Panc1 (cell line): ENCODE data around the gene TNFAIP2. TPM values are rescaled to one million over a fixed set of nuclear protein-coding genes. Genes with fewer than 3 reads are reported as not detected.

Source experiments
- ATAC-seq: fragments of 200-7000 bp; cut with Tn5 transposase; 2 replicates; pipeline ENCODE4 v1.9.1; 2020; ENCODE audit warnings: mild to moderate bottlenecking, moderate library complexity
- BruUV-seq: library from RNA; stranded (reverse); fragments of 400-500 nt; replicated peaks from 2 replicates; lab custom pipeline; 2021; lab: Mats Ljungman, UMichigan
- CTCF ChIA-PET: fragments of 300-600 bp; sonication (Branson Sonifier 250); formaldehyde crosslinking; loops from one replicate; lab custom pipeline; 2022; ENCODE audit warnings: antibody characterized with exemption; lab: Charles Lee
- POLR2A ChIA-PET: fragments of 300-600 bp; sonication (Branson Sonifier 250); formaldehyde crosslinking; loops from one replicate; lab custom pipeline; 2022; ENCODE audit warnings: antibody characterized with exemption; lab: Charles Lee
- DNase-seq: peaks from one replicate; pipeline ENCODE4 v3.0.0-alpha.2; 2010; ENCODE audit warnings: low read depth, low spot score
- H3K27ac ChIP-seq: 2 replicates; pipeline ENCODE4 v1.5.1; 2011; ENCODE audit warnings: mild to moderate bottlenecking, low read length, inconsistent platforms
- H3K27me3 ChIP-seq: fragments of 200-500 bp; sonication (Bioruptor generic); 2 replicates; pipeline ENCODE4 v1.6.0; 2014; ENCODE audit warnings: low read length, inconsistent platforms; ENCODE audit not compliant: control insufficient read depth, insufficient read depth
- H3K36me3 ChIP-seq: fragments of 200-500 bp; sonication (Bioruptor generic); 2 replicates; pipeline ENCODE4 v1.5.1; 2014; ENCODE audit warnings: inconsistent platforms, mild to moderate bottlenecking, low read length, moderate library complexity; ENCODE audit not compliant: control insufficient read depth, insufficient read depth
- H3K4me1 ChIP-seq: 2 replicates; pipeline ENCODE4 v1.5.1; 2011; ENCODE audit warnings: inconsistent platforms, mild to moderate bottlenecking, low read length, moderate library complexity; ENCODE audit not compliant: control insufficient read depth, insufficient read depth
- H3K4me3 ChIP-seq, 2 experiments: 2 replicates each; pipeline ENCODE4 v1.5.1; 2011 to 2012; ENCODE audit warnings: low read depth in 2 of 2, low read length in 2 of 2, mild to moderate bottlenecking in 2 of 2, inconsistent platforms in 1 of 2, moderate library complexity in 1 of 2
- H3K9me3 ChIP-seq: fragments of 200-500 bp; sonication (Bioruptor generic); 2 replicates; pipeline ENCODE4 v1.5.1; 2014; ENCODE audit warnings: low read depth, mild to moderate bottlenecking, inconsistent platforms, low read length, moderate library complexity; ENCODE audit not compliant: control insufficient read depth, insufficient read depth
- CTCF ChIP-seq: fragments of 450-650 bp; IDR thresholded peaks from 2 replicates; pipeline ENCODE4 v1.5.1; 2017; ENCODE audit warnings: mild to moderate bottlenecking
- POLR2AphosphoS5 ChIP-seq: IDR thresholded peaks from 2 replicates; pipeline ENCODE4 v1.6.1; 2012; ENCODE audit warnings: mild to moderate bottlenecking, low read depth, low read length, moderate library complexity
- SIN3A ChIP-seq: IDR thresholded peaks from 2 replicates; pipeline ENCODE4 v1.6.1; 2012; ENCODE audit warnings: low read depth, mild to moderate bottlenecking, low read length, moderate library complexity, borderline replicate concordance; ENCODE audit not compliant: insufficient read depth
- TCF7L2 ChIP-seq: IDR thresholded peaks from 2 replicates; pipeline ENCODE4 v1.6.1; 2011; ENCODE audit warnings: mild to moderate bottlenecking, low read depth, low read length, inconsistent platforms
- in situ Hi-C: cut with HindIII; loops from 2 replicates; pipeline ENCODE4 v1.10.0; 2016; ENCODE audit warnings: low sequenced_read_pairs, low pct_unique_long_range_greater_than_20kb
- intact Hi-C: fragments of 100-400 bp; cut with micrococcal nuclease; formaldehyde crosslinking; loops from one replicate; pipeline ENCODE4 v1.10.0; 2022; ENCODE audit not compliant: unreplicated experiment
- total RNA-seq: library from RNA; stranded (reverse); gene quantifications from one replicate; pipeline ENCODE4 v1.2.1, GENCODE V29; 2021; ENCODE audit not compliant: unreplicated experiment
- TF ChIP-seq, protein P1 (sequence below), 2 experiments: IDR thresholded peaks; 2 replicates each; pipeline ENCODE4 v1.6.1; 2011 to 2012; ENCODE audit warnings: low read depth in 2 of 2, control low read depth in 1 of 2, low read length in 1 of 2, mild to moderate bottlenecking in 1 of 2, moderate library complexity in 1 of 2; ENCODE audit not compliant: insufficient read depth in 1 of 2

Gene TNFAIP2
- total RNA-seq, 1 experiment from 2014 or later, result 491 TPM

DNA sequence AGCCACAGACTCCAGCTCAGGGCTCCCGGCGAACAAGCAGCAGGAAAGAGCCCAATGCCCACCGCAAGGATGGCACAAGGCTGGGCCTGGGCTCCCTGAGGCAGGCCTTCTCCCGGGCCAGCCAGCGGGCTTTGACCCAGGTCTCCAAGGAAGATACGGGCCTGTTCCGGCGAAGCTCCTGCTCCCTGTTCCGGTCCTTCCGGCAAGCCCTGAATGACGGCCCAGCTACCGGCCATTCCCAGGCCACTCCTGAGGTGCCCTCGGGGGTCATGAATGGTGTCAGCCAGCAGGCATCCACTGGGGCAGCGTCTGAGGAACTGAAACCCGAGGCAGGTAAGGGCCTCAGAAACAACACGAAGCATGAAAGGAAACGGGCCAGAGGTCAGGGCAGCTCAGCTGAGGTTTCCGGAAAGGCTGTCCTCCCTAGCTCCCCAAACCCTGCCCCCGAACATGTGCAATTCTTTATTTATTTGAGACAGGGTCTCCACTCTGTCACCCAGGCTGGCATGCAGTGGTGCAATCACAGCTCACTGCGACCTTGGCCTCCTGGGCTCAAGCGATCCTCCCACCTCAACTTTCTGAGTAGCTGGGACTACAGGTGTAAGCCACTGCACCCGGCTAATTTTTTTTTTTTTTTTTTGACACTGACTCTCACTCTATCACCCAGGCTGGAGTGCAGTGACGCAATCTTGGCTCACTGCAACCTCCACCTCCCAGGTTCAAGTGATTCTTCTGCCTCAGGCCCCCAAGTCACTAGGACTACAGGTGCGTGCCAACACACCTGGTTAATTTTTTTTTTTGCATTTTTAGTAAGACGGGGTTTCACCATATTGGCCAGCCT lies 22.8 kb upstream of the TNFAIP2 start:
- POLR2A ChIA-PET, result interaction anchor here (0.7 to 0.8 kb wide), 2 partner anchors 23 to 101 kb away, joined by 5 to 12 read pairs; no protein-coding TSS in a partner anchor
- H3K36me3 ChIP-seq, result no peaks in the 10 kb centered on the region
- no peak overlapping the region for H3K4me3 ChIP-seq
- no peak for TF ChIP-seq POLR2AphosphoS5
- no peak for TF ChIP-seq SIN3A
- no peak for TF ChIP-seq CTCF
- TF ChIP-seq, protein P1, sequence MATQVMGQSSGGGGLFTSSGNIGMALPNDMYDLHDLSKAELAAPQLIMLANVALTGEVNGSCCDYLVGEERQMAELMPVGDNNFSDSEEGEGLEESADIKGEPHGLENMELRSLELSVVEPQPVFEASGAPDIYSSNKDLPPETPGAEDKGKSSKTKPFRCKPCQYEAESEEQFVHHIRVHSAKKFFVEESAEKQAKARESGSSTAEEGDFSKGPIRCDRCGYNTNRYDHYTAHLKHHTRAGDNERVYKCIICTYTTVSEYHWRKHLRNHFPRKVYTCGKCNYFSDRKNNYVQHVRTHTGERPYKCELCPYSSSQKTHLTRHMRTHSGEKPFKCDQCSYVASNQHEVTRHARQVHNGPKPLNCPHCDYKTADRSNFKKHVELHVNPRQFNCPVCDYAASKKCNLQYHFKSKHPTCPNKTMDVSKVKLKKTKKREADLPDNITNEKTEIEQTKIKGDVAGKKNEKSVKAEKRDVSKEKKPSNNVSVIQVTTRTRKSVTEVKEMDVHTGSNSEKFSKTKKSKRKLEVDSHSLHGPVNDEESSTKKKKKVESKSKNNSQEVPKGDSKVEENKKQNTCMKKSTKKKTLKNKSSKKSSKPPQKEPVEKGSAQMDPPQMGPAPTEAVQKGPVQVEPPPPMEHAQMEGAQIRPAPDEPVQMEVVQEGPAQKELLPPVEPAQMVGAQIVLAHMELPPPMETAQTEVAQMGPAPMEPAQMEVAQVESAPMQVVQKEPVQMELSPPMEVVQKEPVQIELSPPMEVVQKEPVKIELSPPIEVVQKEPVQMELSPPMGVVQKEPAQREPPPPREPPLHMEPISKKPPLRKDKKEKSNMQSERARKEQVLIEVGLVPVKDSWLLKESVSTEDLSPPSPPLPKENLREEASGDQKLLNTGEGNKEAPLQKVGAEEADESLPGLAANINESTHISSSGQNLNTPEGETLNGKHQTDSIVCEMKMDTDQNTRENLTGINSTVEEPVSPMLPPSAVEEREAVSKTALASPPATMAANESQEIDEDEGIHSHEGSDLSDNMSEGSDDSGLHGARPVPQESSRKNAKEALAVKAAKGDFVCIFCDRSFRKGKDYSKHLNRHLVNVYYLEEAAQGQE (IDR thresholded peaks at IDR 0.05; ENCODE audit: insufficient read depth in 1 of 2, low read depth in 2 of 2, low read length in 1 of 2), result no peak
- no peak for TF ChIP-seq TCF7L2
- H3K27ac ChIP-seq, result no peak overlapping the region
- intact Hi-C loops, result loop anchor here (10.0 kb wide), 1 partner anchor 194 kb away; no protein-coding TSS in a partner anchor
- no peaks in the 10 kb centered on the region for H3K9me3 ChIP-seq
- no TSS peak for BruUV-seq
- H3K4me1 ChIP-seq, result peaks cover 15% of the 10 kb centered on the region; the same call in 1 of the 2 replicates
- CTCF ChIA-PET, result interaction anchor here (0.5 kb wide), 1 partner anchor 14 kb away, joined by 3 read pairs; no protein-coding TSS in a partner anchor
- no peaks in the 10 kb centered on the region for H3K27me3 ChIP-seq
- ATAC-seq, result no peak
- in situ Hi-C loops, result no loop called here
- no peak for DNase-seq

GRCh38 chr14:103101257-103101962 lies 21.9 kb upstream of the TNFAIP2 start:
- no peaks in the 10 kb centered on the region for H3K27me3 ChIP-seq
- in situ Hi-C loops (no loop called here), intact Hi-C loops (loop anchor here (10.0 kb wide), 1 partner anchor 193 kb away; no protein-coding TSS in a partner anchor)
- ChIA-PET CTCF (interaction anchor here (0.5 kb wide), 1 partner anchor 15 kb away, joined by 3 read pairs; no protein-coding TSS in a partner anchor), POLR2A (no interaction called here)
- H3K27ac ChIP-seq, result no peak overlapping the region
- no peak for DNase-seq
- no peak overlapping the region for H3K4me3 ChIP-seq
- BruUV-seq, result no TSS peak
- no peak for ATAC-seq
- no peaks in the 10 kb centered on the region for H3K9me3 ChIP-seq
- H3K4me1 ChIP-seq, result peaks cover 15% of the 10 kb centered on the region; the same call in 1 of the 2 replicates
- H3K36me3 ChIP-seq, result no peaks in the 10 kb centered on the region
- TF ChIP-seq SIN3A, result no peak
- TF ChIP-seq POLR2AphosphoS5, result no peak
- TF ChIP-seq CTCF, result no peak
- TF ChIP-seq, protein P1 (IDR thresholded peaks at IDR 0.05; ENCODE audit: insufficient read depth in 1 of 2, low read depth in 2 of 2, low read length in 1 of 2), result no peak
- no peak for TF ChIP-seq TCF7L2
